ENCODE data around the gene CHRNA3.
"Not testable (repeated sequence)": the region's sequence is repeated elsewhere in the genome, so short reads cannot be mapped to it uniquely, and the experiment has no call there.

The CHRNA3 gene

DNA sequence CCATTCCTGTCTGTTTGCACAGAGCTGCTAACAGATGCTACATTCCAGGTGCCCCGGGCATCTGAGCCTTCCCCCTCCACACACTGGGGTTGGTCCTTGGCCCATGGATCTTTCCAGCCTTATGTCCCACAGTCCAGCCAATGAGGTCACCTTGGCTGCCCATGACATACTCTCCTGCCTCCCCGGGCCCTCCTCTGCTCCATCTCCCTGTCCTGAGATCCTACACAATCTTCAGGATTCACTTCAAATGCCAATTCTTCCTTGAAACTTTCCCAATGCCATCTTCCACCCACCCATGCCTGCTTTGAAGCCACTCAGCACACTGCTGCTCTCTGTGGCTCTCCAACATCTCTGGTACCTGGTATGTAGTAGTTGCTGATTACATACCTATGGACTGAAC lies 4.3 kb downstream of the CHRNA3 start:
- no peak for FAIRE-seq

DNA sequence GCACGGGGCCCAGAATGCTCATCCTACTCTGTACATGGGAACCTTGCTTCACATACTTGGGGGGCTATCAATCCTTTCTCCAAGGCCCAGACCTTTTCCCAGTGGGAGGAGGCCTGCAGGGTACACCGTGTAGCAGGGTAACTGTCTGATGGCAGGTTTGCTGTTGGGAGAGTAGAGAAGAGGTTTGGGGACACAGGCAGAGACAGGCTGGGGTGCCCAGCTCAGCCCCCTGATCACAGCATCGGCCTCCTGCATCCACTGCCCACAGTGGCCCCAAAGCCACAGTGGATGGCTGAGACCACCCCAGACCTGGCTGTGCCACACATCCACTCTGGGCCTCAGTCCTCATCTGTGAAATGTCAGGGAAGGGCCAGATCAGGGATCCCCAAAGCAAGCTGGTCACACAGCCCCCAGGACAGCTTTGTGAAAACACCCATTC lies 5.6 kb downstream of the CHRNA3 start:
- no peak for FAIRE-seq

DNA sequence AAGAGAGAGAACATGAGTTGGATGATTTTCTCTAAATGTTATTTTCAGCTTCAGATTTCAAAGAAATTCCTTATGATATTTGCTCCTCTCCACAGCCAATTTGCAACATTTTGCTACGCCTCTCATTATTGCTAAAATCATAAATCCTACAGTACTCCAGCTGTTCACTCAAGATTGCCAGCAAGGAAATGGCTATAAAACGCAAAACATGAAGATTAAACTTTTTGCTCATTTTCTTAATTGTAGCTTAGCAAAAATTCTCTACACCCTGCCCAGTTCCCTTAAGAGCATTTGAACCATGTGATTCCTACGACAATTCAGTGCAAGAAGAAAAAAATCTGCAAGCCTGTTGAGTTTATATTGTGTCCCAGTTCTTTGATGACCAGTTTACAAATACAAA lies 6.8 kb downstream of the CHRNA3 start:
- FAIRE-seq: no peak

DNA sequence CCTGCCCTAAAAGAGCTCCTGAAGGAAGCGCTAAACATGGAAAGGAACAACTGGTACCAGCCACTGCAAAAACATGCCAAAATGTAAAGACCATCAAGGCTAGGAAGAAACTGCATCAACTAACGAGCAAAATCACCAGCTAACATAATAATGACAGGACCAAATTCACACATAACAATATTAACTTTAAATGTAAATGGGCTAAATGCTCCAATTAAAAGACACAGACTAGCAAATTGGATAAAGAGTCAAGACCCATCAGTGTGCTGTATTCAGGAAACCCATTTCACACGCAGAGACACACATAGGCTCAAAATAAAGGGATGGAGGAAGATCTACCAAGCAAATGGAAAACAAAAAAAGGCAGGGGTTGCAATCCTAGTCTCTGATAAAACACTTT lies 11.2 kb downstream of the CHRNA3 start:
- not testable (repeated sequence) for FAIRE-seq

DNA sequence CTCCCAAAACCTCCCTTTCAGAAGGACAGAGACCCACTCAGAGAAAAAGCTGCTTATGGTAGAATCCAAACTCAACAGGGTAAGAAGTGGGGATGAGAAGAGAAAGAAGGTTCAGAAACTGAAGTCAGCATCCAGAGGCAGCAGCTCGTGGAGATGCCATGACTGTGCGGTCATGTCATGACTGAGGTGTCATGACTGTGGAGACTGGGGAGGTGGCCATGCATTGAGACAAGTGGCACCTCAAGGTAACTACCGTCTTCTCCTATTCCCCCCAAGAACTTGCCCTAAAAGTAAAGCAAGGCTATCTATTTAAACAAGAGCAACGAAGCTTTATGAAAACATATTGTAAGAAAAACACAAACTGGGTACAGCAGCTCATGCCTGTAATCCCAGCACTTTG lies 15.1 kb downstream of the CHRNA3 start:
- FAIRE-seq: no peak

- no peak for FAIRE-seq
Observed at GRCh38 chr15:78605201-78605600, 15.6 kb downstream of the CHRNA3 start.

DNA sequence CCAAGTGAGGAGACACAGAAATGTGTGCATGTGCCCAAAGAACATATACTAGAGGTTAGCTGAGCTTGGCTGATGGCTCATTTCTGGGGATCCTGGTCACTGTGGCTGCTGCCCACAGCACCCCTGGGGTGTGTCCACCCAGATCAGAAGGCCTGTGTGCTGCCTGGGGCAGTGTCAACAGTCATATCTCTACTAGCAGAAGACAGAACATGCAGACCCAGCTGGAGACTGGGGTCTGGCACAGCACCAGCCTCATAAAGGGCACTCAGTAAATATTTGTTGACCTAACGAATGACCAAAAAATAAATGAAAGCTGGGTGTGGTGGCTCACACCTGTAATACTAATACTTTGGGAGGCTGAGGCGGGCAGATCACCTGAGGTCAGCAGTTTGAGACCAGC lies 16.4 kb downstream of the CHRNA3 start:
- FAIRE-seq: no peak

GRCh38 chr15:78603467-78603866 lies 17.3 kb downstream of the CHRNA3 start:
- FAIRE-seq: no peak

DNA sequence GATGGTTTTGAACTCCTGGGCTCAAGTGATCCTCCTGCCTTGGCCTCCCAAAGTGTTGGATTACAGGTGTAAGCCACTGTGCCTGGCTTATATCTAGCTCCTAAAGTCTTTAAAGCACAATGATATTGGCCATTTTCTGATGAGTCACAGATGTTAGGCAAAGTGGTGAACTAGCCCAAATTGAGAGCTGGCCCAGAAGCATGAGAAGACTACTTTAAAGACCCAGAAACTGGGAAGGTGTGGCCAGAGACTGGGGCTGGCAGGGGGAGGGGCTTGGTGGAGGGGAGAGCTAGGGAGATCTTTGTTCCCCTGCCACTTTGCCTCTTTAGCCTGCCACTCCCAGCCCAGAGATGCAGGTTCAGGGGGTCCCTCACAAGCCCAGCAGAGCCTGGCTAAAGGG lies 21.6 kb downstream of the CHRNA3 start:
- no peak for FAIRE-seq

- FAIRE-seq: no peak
Observed at GRCh38 chr15:78598348-78598747, 22.4 kb downstream of the CHRNA3 start.

DNA sequence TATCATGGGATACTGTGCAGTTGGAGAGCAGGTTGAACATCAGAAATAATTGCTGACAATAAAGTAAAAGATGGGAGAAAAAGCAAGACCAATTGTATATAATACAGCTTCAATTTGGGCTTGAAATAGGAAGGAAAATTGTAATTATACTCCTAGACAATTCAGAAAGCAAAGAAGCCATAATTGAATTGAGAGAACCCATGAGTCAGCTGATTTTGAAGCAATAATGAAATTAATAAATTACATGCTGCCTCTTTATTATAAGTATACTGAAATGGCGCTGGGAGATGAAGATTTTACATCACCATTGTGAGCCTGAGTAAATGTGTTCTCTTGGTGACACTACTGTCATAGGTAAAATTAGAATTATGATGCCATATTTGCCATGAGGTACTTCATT lies 23.2 kb downstream of the CHRNA3 start:
- FAIRE-seq: no peak

DNA sequence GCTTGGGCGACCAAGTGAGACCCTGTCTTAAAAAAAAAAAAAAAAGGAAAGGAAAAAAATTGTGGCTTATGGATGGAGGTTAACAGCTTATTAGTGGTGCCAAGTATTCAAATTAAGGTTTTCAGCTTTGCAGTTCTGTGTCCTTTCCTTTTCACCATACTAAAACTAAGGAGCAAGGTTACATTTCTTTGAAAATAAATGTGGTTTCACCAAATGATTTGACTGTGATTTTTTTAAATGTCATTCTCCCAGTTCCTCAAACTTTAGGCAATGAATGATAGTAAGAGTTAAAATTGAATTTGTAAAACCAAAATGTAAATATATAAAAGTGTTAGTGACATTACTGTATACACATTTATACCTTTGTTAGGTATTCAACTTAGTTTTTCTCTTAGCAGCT lies 45.9 kb downstream of the CHRNA3 start:
- no peak for FAIRE-seq

- no peak for FAIRE-seq
Observed at GRCh38 chr15:78573416-78573815, 47.4 kb downstream of the CHRNA3 start.

DNA sequence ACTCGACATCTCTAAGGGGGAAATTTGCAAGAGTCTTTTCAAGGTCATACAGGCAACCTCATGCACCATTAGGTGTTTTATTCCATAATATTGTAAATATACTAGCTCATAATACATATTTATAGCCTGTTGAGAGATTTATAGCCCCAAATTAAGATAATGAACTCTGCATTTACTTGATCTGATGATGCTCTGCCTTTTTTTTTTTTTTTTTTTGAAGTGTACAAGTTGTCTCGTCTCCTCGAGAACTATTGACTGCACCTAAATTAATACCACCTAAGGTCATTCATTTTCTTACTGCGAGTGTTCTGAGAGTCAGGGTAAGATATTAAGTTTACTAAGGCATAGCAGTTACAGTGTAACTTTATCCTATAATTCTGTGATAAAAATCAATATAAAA lies 49.4 kb downstream of the CHRNA3 start:
- FAIRE-seq: no peak

- no peak for FAIRE-seq
Observed at GRCh38 chr15:78570710-78571109, 50.1 kb downstream of the CHRNA3 start.

DNA sequence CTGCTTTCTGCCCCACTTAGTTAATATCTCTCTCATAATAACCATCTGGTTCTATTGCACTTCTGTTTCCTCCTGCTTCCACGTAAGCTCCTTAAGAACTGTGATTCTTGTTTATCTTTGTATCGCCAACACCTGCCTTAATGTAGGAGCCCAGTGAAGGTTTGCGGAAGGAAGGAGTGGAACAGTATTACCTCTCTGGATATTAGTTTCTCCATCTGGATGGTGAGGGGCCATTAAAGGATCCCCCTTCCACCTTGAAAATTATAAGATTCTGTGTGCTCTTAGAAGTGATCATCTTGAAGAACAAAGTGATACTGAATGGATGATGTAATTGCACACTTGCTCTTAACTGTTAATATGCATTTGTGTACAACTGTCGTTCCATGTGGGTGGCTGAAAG lies 53.3 kb downstream of the CHRNA3 start:
- no peak for FAIRE-seq

DNA sequence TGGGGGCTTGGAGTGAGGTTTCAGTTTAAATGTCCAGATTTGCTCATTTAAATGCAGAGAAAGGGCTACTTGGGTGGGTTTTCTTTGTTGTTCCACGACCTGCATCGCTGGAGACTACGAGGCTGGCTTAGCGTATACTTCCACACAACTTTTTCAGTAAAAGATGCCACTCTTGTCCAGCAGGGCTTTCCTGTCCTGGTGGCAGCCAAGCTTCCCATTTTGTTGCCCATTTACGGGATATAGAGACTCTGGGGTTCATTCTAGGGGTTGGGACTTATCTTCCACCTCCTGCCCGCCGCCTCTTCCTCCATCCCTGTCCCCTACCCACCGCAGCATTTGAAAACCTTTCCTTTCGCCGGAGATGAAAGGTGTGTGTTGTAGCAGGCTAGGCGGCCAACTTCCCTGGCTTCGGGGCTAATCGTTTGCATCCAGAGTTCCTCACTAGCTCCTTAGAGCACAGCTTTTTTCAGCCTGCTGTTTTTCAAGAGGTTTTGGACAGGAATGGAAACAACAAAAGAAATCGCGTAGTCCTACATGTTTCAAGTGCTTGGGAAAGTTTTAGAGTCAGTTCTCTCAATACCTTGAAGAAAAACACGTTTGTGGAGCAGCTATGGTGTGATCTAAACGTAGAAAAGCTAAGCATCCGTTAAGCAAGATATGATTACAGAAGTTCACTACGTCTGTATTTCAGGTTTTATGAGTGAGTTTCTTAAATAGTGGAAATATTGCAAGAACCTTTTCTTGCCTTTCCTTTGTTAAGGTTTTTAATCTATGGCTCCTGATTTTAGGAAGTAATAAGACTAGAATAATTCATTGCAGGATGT lies 54.6 kb downstream of the CHRNA3 start:
- no peak for FAIRE-seq

DNA sequence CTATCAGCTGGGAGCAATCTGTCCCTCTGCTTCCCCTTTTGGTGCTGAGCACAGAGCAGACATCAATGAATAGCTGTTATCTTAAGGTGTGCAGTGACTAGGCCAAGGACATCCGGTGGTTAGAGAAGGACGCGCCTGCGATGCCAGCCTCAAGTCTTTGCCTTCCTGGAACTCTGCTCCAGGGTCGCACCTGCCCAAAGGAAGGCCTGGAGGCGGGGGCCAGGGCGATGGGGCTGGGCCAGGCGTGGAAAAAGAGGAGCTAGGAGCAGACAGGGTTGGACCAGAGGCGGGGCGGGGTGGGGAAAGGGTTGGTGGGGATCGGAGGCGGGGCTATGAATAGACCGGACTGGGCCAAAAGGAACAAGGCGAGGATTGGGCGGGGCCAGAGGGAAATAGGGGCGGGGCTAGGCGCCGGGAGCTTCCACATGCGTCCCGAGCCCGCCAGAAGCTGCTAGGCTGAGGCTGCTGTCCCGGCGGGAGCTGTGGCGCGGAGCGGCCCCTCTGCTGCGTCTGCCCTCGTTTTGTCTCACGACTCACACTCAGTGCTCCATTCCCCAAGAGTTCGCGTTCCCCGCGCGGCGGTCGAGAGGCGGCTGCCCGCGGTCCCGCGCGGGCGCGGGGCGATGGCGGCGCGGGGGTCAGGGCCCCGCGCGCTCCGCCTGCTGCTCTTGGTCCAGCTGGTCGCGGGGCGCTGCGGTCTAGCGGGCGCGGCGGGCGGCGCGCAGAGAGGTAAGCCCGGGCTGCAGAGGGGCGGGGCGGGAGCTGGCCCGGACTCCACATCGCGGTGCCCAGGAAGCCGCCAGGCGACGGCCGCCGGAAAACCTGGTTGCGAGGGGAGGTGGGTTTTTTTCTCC lies 55.5 kb downstream of the CHRNA3 start, which contains the start of gene CHRNA5:
Gene CHRNA5, plus strand, starts transcription at position 424 of the 854 bp plus-strand sequence. Its CDS starts 200 bp downstream, at position 624.
- FAIRE-seq: no peak

DNA sequence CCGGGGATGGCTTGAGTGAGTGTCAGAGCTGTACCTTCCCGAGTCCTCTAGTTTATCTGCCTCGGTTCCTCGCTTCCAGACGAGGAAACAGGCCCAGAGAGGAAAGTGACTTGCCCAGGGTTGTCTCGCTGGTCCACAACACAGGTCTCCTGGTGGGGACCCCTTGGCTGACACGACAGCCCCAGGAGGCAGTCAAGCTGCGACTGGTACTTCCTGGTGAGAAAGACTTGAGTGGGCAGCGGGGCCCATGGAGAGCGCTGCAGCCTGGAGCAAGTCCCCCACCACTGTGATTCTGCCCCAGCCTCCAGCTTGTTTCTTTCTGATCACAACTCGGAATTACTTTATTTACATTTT lies 56.1 kb downstream of the CHRNA3 start:
- FAIRE-seq: no peak

DNA sequence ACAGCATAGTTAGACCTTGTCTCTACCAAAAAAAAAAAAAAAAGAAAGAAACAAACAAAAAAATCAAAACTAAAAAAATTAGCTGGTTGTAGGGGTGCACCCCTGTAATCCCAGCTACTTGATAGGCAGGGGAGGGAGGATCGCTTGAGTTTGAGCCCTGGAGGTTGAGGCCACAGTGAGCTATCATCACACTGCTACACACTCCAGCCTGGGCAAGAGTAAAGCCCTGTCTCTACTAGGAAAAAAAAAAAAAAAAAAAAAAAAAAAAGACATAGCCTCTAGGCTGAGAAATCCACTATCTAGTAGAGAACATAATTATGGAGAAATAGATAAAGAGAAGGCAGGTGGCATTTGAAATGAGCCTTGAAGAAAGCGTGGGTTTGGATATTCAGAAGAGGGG lies 57.7 kb downstream of the CHRNA3 start:
- FAIRE-seq: no peak

DNA sequence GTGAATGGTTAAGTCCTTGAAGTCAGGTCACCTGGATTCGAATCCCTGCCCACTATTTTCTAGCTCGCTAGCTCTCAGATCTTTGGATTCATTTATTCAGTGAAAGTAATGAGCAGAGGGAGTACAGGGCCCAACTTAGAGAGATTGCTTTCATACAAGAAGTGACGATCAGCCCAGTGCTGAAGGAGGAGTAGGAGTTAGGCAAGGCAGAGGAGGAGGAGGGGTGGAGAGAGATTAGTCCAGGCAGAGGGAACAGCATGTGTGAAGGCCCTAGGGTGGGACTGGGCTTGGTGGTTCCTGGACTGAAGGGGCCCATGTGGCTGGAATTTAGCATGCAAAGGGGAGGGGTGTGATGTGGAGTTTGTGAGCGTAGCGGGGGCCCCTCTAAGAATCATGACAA lies 59.3 kb downstream of the CHRNA3 start:
- FAIRE-seq: no peak

DNA sequence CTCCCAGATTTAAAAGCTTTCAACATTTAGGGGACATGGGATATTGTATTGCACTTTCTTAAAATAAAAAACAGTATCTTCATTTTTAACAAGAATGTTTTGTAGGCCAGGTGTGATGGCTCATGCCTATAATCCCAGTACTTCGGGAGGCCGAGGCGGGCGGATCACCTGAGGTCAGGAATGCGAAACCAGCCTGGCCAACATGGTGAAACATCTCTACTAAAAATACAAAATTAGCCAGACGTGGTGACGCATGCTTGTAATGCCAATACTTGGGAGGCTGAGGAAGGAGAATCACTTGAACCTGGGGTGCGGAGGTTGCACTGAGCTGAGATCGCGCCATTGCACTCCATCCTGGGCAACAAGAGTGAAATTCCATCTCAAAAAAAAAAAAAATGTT lies 60.6 kb downstream of the CHRNA3 start:
- FAIRE-seq: not testable (repeated sequence)

- FAIRE-seq: no peak
Observed at GRCh38 chr15:78552597-78552996, 68.2 kb downstream of the CHRNA3 start.

GRCh38 chr15:78551902-78552301 lies 68.9 kb downstream of the CHRNA3 start:
- FAIRE-seq: no peak
